ENCODE results near the gene WRAP73.

WRAP73 gene, protein sequence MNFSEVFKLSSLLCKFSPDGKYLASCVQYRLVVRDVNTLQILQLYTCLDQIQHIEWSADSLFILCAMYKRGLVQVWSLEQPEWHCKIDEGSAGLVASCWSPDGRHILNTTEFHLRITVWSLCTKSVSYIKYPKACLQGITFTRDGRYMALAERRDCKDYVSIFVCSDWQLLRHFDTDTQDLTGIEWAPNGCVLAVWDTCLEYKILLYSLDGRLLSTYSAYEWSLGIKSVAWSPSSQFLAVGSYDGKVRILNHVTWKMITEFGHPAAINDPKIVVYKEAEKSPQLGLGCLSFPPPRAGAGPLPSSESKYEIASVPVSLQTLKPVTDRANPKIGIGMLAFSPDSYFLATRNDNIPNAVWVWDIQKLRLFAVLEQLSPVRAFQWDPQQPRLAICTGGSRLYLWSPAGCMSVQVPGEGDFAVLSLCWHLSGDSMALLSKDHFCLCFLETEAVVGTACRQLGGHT

DNA sequence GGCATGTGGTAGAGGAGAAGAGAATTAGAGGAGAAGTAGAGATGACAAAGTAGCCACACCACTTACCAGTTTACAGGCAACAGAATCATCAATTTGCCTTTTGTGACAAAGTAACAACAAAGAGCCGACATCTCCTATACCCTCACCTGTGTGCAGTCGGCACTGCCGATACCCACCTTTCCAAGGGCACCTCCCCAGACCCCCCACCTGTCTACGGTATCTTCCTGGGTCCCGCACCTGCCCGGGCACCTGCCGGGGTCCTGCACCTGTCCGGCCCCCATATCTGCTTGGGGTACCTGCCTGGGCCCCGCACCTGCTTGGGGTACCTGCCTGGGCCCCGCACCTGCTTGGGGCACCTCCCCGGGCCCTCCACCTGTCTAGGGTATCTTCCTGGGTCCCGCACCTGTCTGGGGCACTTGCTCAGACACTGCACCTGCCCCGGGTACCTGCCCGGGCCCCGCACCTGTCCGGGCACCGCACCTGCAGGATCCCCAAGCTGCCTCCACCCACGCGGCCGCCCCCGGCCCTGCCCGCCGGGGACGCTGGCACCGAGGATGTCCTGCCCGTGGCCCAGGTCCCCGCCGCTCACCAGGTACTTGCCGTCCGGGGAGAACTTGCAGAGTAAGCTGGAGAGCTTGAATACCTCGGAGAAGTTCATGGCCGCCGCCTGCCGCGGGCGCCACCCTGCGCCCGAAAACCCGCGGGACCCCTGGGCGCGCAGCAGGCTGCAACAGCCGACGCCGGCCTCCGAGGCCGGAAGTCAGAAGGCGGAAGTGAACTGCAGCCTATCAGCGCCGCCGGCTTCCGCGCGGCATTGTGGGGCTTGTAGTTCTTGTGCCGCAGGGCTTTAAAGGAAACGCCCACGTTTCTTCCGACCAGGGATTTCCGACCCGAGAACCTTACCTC is at the start of gene WRAP73:
TSS of gene WRAP73 (minus strand) at position 762 of the 906 bp plus-strand sequence. CDS start at position 658, 104 bp downstream.
- in situ Hi-C loops (cut with HindIII; ENCODE audit: low pct_unique_long_range_greater_than_20kb, low sequenced_read_pairs): no loop called here
- TF ChIP-seq JUND (IDR thresholded peaks at IDR 0.05; ENCODE audit: low read depth): no peak

DNA sequence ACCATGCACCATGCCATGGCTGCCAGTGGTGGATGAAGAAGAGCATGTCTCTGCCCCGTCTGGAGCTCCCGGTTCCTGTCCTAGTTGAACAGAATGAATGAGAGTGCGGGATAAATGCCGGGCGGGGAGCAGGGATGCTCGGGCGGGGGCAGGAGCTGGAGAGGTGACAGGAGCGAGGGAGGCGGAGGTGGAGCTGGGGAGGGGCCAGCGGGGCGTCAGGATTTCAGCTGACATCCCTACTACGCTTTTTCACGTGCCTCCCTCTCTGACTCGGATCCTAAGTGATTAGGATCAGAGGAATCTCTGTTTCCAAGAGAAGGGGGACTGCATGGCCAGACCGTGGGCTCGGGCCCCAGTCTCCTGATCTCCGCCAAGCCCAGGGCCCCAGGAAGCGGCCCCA is 49.7 kb upstream of the WRAP73 start:
- in situ Hi-C loops (cut with HindIII; ENCODE audit: low pct_unique_long_range_greater_than_20kb, low sequenced_read_pairs): no loop called here
- DNase-seq (ENCODE audit: low read depth in 1 of 2, low spot score in 1 of 2): no peak
- TF ChIP-seq JUND (IDR thresholded peaks at IDR 0.05; ENCODE audit: low read depth): no peak

More for the DNA sequence above, at the start of gene WRAP73:
- DNase-seq (ENCODE audit: low read depth in 1 of 2, low spot score in 1 of 2): peak; percentile 90 to 92

DNA sequence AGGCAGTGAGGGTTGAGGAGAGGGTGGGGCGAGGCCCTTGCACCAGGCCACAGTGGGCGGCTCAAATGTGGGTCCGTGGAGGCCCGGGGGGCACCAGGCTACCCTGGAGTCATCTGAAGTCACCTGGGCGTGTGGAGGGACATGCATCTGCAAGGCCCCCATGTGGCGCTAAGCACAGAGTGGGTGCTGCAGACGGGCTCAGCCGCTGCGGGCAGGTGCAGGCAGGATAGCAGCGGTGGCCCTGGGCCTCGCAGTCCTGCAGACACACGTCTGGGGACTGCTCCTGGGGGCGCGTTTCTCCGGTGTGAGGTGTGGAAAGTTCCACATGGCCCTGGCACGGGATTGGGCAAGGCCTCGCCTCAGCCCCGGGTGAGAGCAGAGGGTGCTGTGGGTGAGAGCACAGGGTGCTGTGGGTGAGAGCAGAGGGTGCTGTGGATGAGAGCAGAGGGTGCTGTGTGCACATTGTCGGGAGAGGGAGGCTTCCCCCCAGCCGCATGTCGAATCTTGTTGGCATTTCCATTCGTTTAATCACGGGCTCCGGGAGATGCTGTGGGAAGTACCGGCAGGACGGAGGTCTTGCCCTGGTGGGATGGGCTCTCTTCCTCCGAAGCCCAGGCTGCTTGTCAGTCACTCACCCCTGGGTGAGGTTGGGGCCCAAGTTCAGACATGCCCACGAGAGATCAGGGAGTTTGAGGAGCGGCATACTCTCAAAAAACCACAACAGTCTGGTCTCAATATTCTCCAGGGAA is 48.9 kb upstream of the WRAP73 start:
- DNase-seq (ENCODE audit: low read depth in 1 of 2, low spot score in 1 of 2): no peak
- TF ChIP-seq JUND (IDR thresholded peaks at IDR 0.05; ENCODE audit: low read depth): no peak
- in situ Hi-C loops (cut with HindIII; ENCODE audit: low pct_unique_long_range_greater_than_20kb, low sequenced_read_pairs): no loop called here

DNA sequence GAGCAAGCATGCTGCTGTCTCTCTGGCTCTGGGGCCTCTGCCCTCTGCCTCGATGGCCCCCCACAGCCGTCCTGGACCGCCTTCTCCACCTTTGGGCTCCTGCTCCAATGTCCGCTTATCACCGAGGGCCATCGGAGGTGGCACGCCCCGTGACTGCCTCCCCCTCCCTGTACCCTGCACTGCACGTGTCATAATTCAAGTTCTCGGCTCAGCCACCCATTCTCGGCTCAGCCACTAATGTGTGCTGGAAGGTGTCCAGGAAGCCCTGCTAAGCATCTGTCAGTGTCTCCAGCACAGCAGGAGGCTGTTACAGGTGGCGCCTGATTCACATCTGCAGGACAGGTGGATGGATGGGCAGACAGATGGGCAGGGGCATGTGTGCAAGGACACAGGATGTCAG is 47.9 kb upstream of the WRAP73 start:
- DNase-seq (ENCODE audit: low read depth in 1 of 2, low spot score in 1 of 2): no peak
- TF ChIP-seq JUND (IDR thresholded peaks at IDR 0.05; ENCODE audit: low read depth): no peak
- in situ Hi-C loops (cut with HindIII; ENCODE audit: low pct_unique_long_range_greater_than_20kb, low sequenced_read_pairs): no loop called here

DNA sequence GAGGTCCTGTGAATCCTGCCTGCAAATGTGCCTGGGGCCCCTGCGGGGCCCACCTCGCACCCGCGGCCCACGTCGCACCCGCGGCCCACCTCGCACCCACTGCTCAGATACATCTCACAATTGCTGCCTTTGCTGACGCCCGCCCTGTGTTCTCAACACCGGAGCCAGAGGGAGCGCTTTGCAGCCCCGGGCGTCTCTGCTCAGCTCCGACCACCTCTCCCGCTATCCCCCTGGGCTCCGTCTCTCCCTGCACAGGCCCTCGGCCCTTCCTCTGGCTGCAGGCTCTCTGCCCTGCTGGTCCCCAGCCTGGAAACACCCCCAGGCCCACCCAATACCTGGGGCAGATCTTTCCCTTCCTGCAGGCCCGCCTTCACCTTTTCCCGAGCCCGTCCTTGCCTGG is 47.2 kb upstream of the WRAP73 start:
- in situ Hi-C loops (cut with HindIII; ENCODE audit: low pct_unique_long_range_greater_than_20kb, low sequenced_read_pairs): no loop called here
- TF ChIP-seq JUND (IDR thresholded peaks at IDR 0.05; ENCODE audit: low read depth): no peak

DNA sequence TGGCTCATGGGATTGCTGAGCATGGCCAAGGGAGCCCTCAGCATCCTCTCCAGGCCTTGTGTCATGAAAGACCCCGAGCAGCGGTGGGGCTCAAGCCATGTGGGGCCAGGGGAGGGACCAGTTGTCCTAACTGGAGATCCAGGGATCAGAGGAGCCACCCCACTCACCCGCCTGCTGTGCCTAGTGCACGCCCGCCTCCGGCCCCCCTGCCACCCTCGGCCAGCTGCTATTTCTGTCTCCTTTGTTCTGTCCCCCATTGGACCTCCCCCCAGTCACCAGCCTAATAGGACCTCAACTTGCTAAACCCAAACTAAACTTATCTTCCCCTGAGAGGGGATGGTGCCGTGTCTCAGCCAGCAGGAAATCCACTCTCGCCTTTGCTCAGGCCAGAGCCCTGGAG is 46.8 kb upstream of the WRAP73 start:
- in situ Hi-C loops (cut with HindIII; ENCODE audit: low pct_unique_long_range_greater_than_20kb, low sequenced_read_pairs): no loop called here
- TF ChIP-seq JUND (IDR thresholded peaks at IDR 0.05; ENCODE audit: low read depth): no peak
- no peak for DNase-seq (ENCODE audit: low read depth in 1 of 2, low spot score in 1 of 2)

More for the DNA sequence above, 47.2 kb upstream of the WRAP73 start:
- DNase-seq (ENCODE audit: low read depth in 1 of 2, low spot score in 1 of 2): no peak

DNA sequence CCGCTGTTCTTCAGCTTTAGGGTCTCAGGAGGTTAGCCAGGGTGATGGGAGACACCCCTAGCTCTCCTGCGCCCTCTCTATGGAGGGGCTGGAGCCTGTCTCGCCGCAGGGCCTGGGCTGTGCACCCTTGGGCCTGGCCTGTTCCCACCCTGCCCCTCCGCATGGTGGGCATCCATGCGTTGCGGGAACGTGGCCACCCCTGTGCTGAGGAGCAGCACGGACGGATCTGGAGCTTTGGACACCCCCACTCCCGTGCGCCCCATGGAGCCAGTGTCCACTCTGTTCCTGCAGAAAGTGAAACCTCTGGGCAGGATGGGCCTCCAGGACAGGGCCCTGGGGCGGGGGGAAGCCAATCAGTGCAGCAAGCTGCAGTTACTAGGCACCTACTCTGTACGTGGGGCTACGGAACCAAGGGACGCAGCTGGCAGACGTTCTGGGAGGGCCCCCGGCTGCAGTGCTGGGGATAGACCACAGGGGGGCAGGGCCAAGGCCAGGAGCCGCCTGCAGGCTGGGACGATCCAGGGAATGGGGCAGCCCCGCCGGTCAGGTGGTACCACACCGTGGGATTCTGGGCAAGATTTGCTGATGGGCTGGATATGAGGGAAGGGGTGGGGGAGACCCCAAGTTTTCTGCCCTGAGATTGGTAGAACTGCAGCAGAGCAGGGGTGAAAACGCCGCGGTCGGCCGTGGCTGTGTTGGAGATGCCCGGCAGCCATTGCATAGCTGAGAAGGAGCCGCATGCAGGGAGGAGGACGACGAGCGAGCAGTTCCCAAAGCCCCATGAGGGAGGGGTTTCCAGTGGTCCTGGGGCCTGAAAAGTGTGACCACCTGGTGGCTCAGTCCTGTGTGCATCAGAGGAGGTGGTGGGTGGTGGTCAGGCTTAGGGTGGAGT is 45.7 kb upstream of the WRAP73 start:
- DNase-seq (ENCODE audit: low read depth in 1 of 2, low spot score in 1 of 2): peak; percentile 33 to 65
- in situ Hi-C loops (cut with HindIII; ENCODE audit: low pct_unique_long_range_greater_than_20kb, low sequenced_read_pairs): no loop called here
- no peak for TF ChIP-seq JUND (IDR thresholded peaks at IDR 0.05; ENCODE audit: low read depth)

DNA sequence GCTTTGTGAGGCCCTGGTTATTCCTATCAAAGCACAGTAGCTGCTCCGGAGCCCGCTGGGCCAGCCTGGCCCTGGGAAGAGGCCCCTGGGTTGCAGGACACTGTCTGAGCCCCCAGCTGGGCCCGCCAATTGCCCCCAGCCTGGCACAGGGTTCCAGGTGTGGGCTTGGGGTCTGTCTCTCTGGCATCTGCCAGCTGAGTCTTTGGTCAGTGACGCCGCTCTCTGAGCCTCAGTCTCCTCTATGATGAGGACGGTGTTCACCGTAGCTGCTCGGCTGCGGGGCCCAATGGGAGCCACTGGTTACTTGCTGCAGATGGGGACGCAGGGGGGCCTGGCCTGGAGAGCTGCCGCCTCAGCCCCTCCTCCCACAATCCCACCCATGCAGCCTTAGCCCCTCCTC is 43.4 kb upstream of the WRAP73 start:
- TF ChIP-seq JUND (IDR thresholded peaks at IDR 0.05; ENCODE audit: low read depth): no peak
- in situ Hi-C loops (cut with HindIII; ENCODE audit: low pct_unique_long_range_greater_than_20kb, low sequenced_read_pairs): no loop called here
- no peak for DNase-seq (ENCODE audit: low read depth in 1 of 2, low spot score in 1 of 2)

DNA sequence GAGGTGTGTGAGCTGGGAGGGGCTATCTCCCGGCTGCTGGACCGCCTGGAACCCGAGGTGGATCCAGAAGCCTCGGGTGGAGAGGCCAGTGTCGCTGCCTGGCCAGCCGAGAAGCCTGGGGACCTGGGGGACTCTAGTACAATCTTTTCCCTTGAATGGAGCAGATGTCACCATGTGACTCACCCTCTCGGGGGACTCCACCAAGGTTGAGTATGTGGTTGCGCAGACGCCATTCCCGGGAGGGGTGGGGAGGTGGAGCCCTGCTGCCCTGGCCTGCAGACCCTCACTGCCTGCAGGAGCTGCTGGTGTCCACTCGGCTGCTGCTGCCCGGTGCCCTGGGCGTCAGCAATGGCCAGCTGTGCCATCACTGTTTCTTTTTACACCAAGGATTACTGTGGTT is 42.7 kb upstream of the WRAP73 start:
- TF ChIP-seq JUND (IDR thresholded peaks at IDR 0.05; ENCODE audit: low read depth): no peak
- in situ Hi-C loops (cut with HindIII; ENCODE audit: low pct_unique_long_range_greater_than_20kb, low sequenced_read_pairs): no loop called here
- DNase-seq (ENCODE audit: low read depth in 1 of 2, low spot score in 1 of 2): no peak

DNA sequence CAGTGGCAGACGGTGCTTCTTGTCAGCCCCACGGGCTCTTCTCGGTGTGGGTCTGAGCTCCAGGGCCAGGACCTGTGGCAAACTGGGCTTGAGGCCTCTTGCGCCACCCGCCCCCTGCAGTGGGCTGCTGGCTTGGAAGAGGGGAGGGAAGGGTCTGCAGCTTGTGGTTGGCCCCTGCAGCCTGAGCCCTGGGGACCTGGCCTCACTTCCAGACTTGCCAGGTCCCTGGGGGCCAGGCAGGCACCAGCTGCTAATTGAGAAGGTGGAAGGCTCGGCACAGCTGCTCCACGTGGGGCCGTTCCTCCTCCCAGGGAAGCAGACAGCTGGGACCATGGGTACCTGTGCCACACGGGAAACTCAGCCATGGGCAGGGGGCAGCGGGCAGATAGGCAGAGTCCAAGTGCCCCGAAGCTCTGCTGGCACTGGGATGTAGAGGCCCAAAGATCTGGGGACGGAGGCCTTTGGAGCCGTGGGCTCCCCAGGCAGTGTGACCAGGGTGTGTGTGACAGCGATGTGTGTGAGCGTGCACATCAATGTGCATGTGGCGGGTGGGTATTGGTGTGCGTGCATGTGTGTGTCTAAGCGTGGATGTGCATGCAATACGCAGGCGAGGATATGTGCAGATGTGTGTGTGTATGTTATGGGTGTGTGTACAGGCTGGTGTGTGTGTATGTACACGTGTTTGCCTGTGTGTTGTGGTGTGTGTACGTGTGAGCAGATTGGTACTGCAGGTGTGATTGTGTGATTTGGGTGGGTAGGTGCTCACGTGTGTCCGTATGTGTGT is 41.7 kb upstream of the WRAP73 start:
- no peak for TF ChIP-seq JUND (IDR thresholded peaks at IDR 0.05; ENCODE audit: low read depth)
- in situ Hi-C loops (cut with HindIII; ENCODE audit: low pct_unique_long_range_greater_than_20kb, low sequenced_read_pairs): no loop called here
- no peak for DNase-seq (ENCODE audit: low read depth in 1 of 2, low spot score in 1 of 2)

Data from T47D (cell line).